ENCODE data around the gene PHOSPHO1. TPM values are rescaled to one million over a fixed set of nuclear protein-coding genes. Genes with fewer than 3 reads are reported as not detected.

Gene PHOSPHO1
- total RNA-seq, 1 experiment from 2014 or later, result not detected

- Histone ChIP-seq H3K4me3 (no peak overlapping the region), H3K27me3 (peaks cover 15% of the 10 kb centered on the region), H3K36me3 (no peaks in the 10 kb centered on the region), H3K9me3 (no peaks in the 10 kb centered on the region)
- DNase-seq, result peak; percentile 56
Measured at GRCh38 chr17:49227436-49228261, 2.9 kb downstream of the PHOSPHO1 start.

- H3K4me3 ChIP-seq, result no peak overlapping the region
- no peaks in the 10 kb centered on the region for H3K36me3 ChIP-seq
- no peaks in the 10 kb centered on the region for H3K9me3 ChIP-seq
- no peak for DNase-seq
- H3K27me3 ChIP-seq, result peaks cover 16% of the 10 kb centered on the region
Measured at GRCh38 chr17:49226771-49227435, 3.7 kb downstream of the PHOSPHO1 start.

- Histone ChIP-seq H3K9me3 (no peaks in the 10 kb centered on the region), H3K36me3 (no peaks in the 10 kb centered on the region), H3K27me3 (peaks cover 13% of the 10 kb centered on the region), H3K4me3 (no peak overlapping the region)
- no peak for DNase-seq
Measured at GRCh38 chr17:49225554-49226236, 4.9 kb downstream of the PHOSPHO1 start.

- no peak overlapping the region for H3K4me3 ChIP-seq
- H3K36me3 ChIP-seq, result no peaks in the 10 kb centered on the region
- H3K9me3 ChIP-seq, result no peaks in the 10 kb centered on the region
- no peak for DNase-seq
- H3K27me3 ChIP-seq, result peaks cover 10% of the 10 kb centered on the region
Measured at GRCh38 chr17:49224997-49225337, 5.6 kb downstream of the PHOSPHO1 start.

GRCh38 chr17:49224198-49224996 lies 6.2 kb downstream of the PHOSPHO1 start:
- H3K4me3 ChIP-seq, result no peak overlapping the region
- H3K27me3 ChIP-seq, result peaks cover 10% of the 10 kb centered on the region
- no peaks in the 10 kb centered on the region for H3K9me3 ChIP-seq
- H3K36me3 ChIP-seq, result no peaks in the 10 kb centered on the region
- no peak for DNase-seq

GRCh38 chr17:49223517-49224197 lies 6.9 kb downstream of the PHOSPHO1 start:
- Histone ChIP-seq H3K36me3 (no peaks in the 10 kb centered on the region), H3K27me3 (peaks cover 10% of the 10 kb centered on the region), H3K9me3 (no peaks in the 10 kb centered on the region), H3K4me3 (no peak overlapping the region)
- peak; percentile 22 for DNase-seq

GRCh38 chr17:49223168-49223516 lies 7.4 kb downstream of the PHOSPHO1 start:
- Histone ChIP-seq H3K4me3 (no peak overlapping the region), H3K27me3 (peaks cover 10% of the 10 kb centered on the region), H3K9me3 (no peaks in the 10 kb centered on the region), H3K36me3 (no peaks in the 10 kb centered on the region)
- DNase-seq, result no peak

- H3K4me3 ChIP-seq, result no peak overlapping the region
- H3K27me3 ChIP-seq, result peaks cover 5% of the 10 kb centered on the region; the same call in 1 of the 2 replicates
- no peak for DNase-seq
- H3K9me3 ChIP-seq, result no peaks in the 10 kb centered on the region
- no peaks in the 10 kb centered on the region for H3K36me3 ChIP-seq
Measured at GRCh38 chr17:49219987-49220386, 10.6 kb downstream of the PHOSPHO1 start.

GRCh38 chr17:49218941-49219913 lies 11.4 kb downstream of the PHOSPHO1 start:
- DNase-seq, result no peak

GRCh38 chr17:49217651-49218413 lies 12.8 kb downstream of the PHOSPHO1 start:
- H3K36me3 ChIP-seq, result no peaks in the 10 kb centered on the region
- no peak for DNase-seq
- H3K4me3 ChIP-seq, result no peak overlapping the region
- no peaks in the 10 kb centered on the region for H3K9me3 ChIP-seq
- peaks cover 2% of the 10 kb centered on the region; the same call in 1 of the 2 replicates for H3K27me3 ChIP-seq

More at GRCh38 chr17:49218941-49219913, 11.4 kb downstream of the PHOSPHO1 start:
- H3K4me3 ChIP-seq, result no peak overlapping the region
- no peaks in the 10 kb centered on the region for H3K9me3 ChIP-seq
- H3K27me3 ChIP-seq, result peaks cover 5% of the 10 kb centered on the region; the same call in 1 of the 2 replicates
- no peaks in the 10 kb centered on the region for H3K36me3 ChIP-seq

- Histone ChIP-seq H3K27me3 (no peaks in the 10 kb centered on the region), H3K4me3 (no peak overlapping the region), H3K9me3 (no peaks in the 10 kb centered on the region), H3K36me3 (no peaks in the 10 kb centered on the region)
- DNase-seq, result no peak
Measured at GRCh38 chr17:49216953-49217650, 13.5 kb downstream of the PHOSPHO1 start.

GRCh38 chr17:49216482-49216881 lies 14.1 kb downstream of the PHOSPHO1 start:
- Histone ChIP-seq H3K9me3 (no peaks in the 10 kb centered on the region), H3K4me3 (no peak overlapping the region), H3K36me3 (no peaks in the 10 kb centered on the region), H3K27me3 (no peaks in the 10 kb centered on the region)
- DNase-seq, result no peak

- no peaks in the 10 kb centered on the region for H3K27me3 ChIP-seq
- H3K36me3 ChIP-seq, result no peaks in the 10 kb centered on the region
- H3K4me3 ChIP-seq, result no peak overlapping the region
- peak; percentile 33 for DNase-seq
- H3K9me3 ChIP-seq, result no peaks in the 10 kb centered on the region
Measured at GRCh38 chr17:49214676-49215360, 15.8 kb downstream of the PHOSPHO1 start.

GRCh38 chr17:49213847-49214246 lies 16.7 kb downstream of the PHOSPHO1 start:
- no peak for DNase-seq
- H3K27me3 ChIP-seq, result no peaks in the 10 kb centered on the region
- H3K9me3 ChIP-seq, result no peaks in the 10 kb centered on the region
- H3K36me3 ChIP-seq, result no peaks in the 10 kb centered on the region
- no peak overlapping the region for H3K4me3 ChIP-seq
